ES-I3 (cell line): Measurements from ENCODE around the gene C2orf68.

ENCODE experiments used
- H3K36me3 ChIP-seq: 2 replicates; pipeline ENCODE4 v1.6.1; 2013; ENCODE audit warnings: mild to moderate bottlenecking, low read length, control low read depth, moderate library complexity; ENCODE audit not compliant: insufficient read depth
- H3K4me1 ChIP-seq: 2 replicates; pipeline ENCODE4 v1.6.1; 2013; ENCODE audit warnings: mild to moderate bottlenecking, control low read depth, low read length; ENCODE audit not compliant: insufficient read depth
- H3K9ac ChIP-seq: 2 replicates; pipeline ENCODE4 v1.6.1; 2013; ENCODE audit warnings: low read depth, mild to moderate bottlenecking, low read length, moderate library complexity
- H3K9me3 ChIP-seq: 2 replicates; pipeline ENCODE4 v1.6.1; 2013; ENCODE audit warnings: mild to moderate bottlenecking, low read length, moderate library complexity; ENCODE audit not compliant: control insufficient read depth, insufficient read depth

C2orf68 gene

GRCh38 chr2:85588645-85589044 lies 23.2 kb downstream of the C2orf68 start:
- peaks cover 14% of the 10 kb centered on the region for H3K4me1 ChIP-seq
- no peaks in the 10 kb centered on the region for H3K9me3 ChIP-seq
- H3K9ac ChIP-seq = no peak overlapping the region
- H3K36me3 ChIP-seq = no peaks in the 10 kb centered on the region

- Histone ChIP-seq H3K9me3 (no peaks in the 10 kb centered on the region), H3K9ac (no peak overlapping the region), H3K36me3 (no peaks in the 10 kb centered on the region), H3K4me1 (peaks cover 14% of the 10 kb centered on the region)
These were observed 23.6 kb downstream of the C2orf68 start for GRCh38 chr2:85588236-85588635.

- H3K9ac ChIP-seq = no peak overlapping the region
- no peaks in the 10 kb centered on the region for H3K9me3 ChIP-seq
- H3K4me1 ChIP-seq = peaks cover 14% of the 10 kb centered on the region
- peaks cover 6% of the 10 kb centered on the region; the same call in 1 of the 2 replicates for H3K36me3 ChIP-seq
These were observed 26.1 kb downstream of the C2orf68 start for GRCh38 chr2:85585781-85586105.

- H3K9me3 ChIP-seq = no peaks in the 10 kb centered on the region
- H3K9ac ChIP-seq = peak overlapping the region; percentile 53; the same call in 1 of the 2 replicates
- H3K36me3 ChIP-seq = peaks cover 7% of the 10 kb centered on the region; the same call in 1 of the 2 replicates
- peaks cover 14% of the 10 kb centered on the region for H3K4me1 ChIP-seq
These were observed 26.7 kb downstream of the C2orf68 start for GRCh38 chr2:85584857-85585780.

GRCh38 chr2:85584354-85584856 lies 27.5 kb downstream of the C2orf68 start, which contains the start of gene VAMP5:
VAMP5 (plus strand) TSS chr2:85584431; CDS start chr2:85584491, 60 bp downstream.
- peak within 1 kb of the TSS; percentile 53; the same call in 1 of the 2 replicates for H3K9ac ChIP-seq
- H3K36me3 ChIP-seq = peaks cover 7% of the 10 kb centered on the region; the same call in 1 of the 2 replicates
- H3K9me3 ChIP-seq = no peaks in the 10 kb centered on the region
- peaks cover 18% of the 10 kb centered on the region for H3K4me1 ChIP-seq

GRCh38 chr2:85583667-85584353 lies 28.1 kb downstream of the C2orf68 start:
- H3K36me3 ChIP-seq = peaks cover 7% of the 10 kb centered on the region; the same call in 1 of the 2 replicates
- peaks cover 24% of the 10 kb centered on the region for H3K4me1 ChIP-seq
- no peak overlapping the region; the same call in 1 of the 2 replicates for H3K9ac ChIP-seq
- H3K9me3 ChIP-seq = no peaks in the 10 kb centered on the region

- no peaks in the 10 kb centered on the region for H3K9me3 ChIP-seq
- H3K36me3 ChIP-seq = peaks cover 7% of the 10 kb centered on the region; the same call in 1 of the 2 replicates
- no peak overlapping the region for H3K9ac ChIP-seq
- peaks cover 28% of the 10 kb centered on the region for H3K4me1 ChIP-seq
These were observed 29.4 kb downstream of the C2orf68 start for GRCh38 chr2:85582492-85582891.

- H3K9me3 ChIP-seq = no peaks in the 10 kb centered on the region
- H3K4me1 ChIP-seq = peaks cover 20% of the 10 kb centered on the region
- peaks cover 7% of the 10 kb centered on the region; the same call in 1 of the 2 replicates for H3K36me3 ChIP-seq
- no peak overlapping the region for H3K9ac ChIP-seq
These were observed 31.7 kb downstream of the C2orf68 start for GRCh38 chr2:85580206-85580605.

GRCh38 chr2:85579266-85579935 lies 32.5 kb downstream of the C2orf68 start:
- peaks cover 7% of the 10 kb centered on the region; the same call in 1 of the 2 replicates for H3K36me3 ChIP-seq
- no peaks in the 10 kb centered on the region for H3K9me3 ChIP-seq
- peaks cover 14% of the 10 kb centered on the region for H3K4me1 ChIP-seq
- H3K9ac ChIP-seq = 0 out of 2 replicates have a peak overlapping the region, but pooled peaks have one; percentile 11

- Histone ChIP-seq H3K36me3 (peaks cover 7% of the 10 kb centered on the region; the same call in 1 of the 2 replicates), H3K9ac (peak overlapping the region; percentile 54; the same call in 1 of the 2 replicates), H3K4me1 (peaks cover 14% of the 10 kb centered on the region), H3K9me3 (no peaks in the 10 kb centered on the region)
These were observed 33.4 kb downstream of the C2orf68 start for GRCh38 chr2:85578243-85579180.

- Histone ChIP-seq H3K4me1 (peaks cover 16% of the 10 kb centered on the region), H3K9ac (peak within 1 kb of the TSS; percentile 54), H3K36me3 (peaks cover 7% of the 10 kb centered on the region; the same call in 1 of the 2 replicates), H3K9me3 (no peaks in the 10 kb centered on the region)
These were observed 34.3 kb downstream of the C2orf68 start, which contains the start of gene VAMP8 for GRCh38 chr2:85577386-85578242. VAMP8 (plus strand) TSS chr2:85577586; CDS start chr2:85577647, 61 bp downstream.

- Histone ChIP-seq H3K9ac (peak overlapping the region; percentile 54; the same call in 1 of the 2 replicates), H3K36me3 (peaks cover 7% of the 10 kb centered on the region; the same call in 1 of the 2 replicates), H3K9me3 (no peaks in the 10 kb centered on the region), H3K4me1 (peaks cover 18% of the 10 kb centered on the region)
These were observed 34.8 kb downstream of the C2orf68 start for GRCh38 chr2:85577063-85577385.
